SK-N-SH treated with all-trans-retinoic acid at 6 μM for 48 hours (cell line): ENCODE results near the gene RBP5.
A peak's percentile ranks its signal among the peaks of the same experiment; 100 is the strongest.

Source experiments
- ATAC-seq: fragments of 200-7000 bp; cut with Tn5 transposase; 3 replicates; pipeline ENCODE4 v1.9.1; 2020; ENCODE audit warnings: mild to moderate bottlenecking, moderate library complexity
- ARNTL ChIP-seq: fragments of 450-650 bp; formaldehyde crosslinking; IDR thresholded peaks from 2 replicates; pipeline ENCODE4 v1.5.0; 2020; ENCODE audit warnings: low read depth, mild to moderate bottlenecking, moderate library complexity, borderline replicate concordance
- BACH2 ChIP-seq: fragments of 250-450 bp; sonication (Bioruptor Pico); IDR thresholded peaks from 2 replicates; pipeline ENCODE4 v1.9.0; 2021; ENCODE audit warnings: mild to moderate bottlenecking, borderline replicate concordance
- CREB5 ChIP-seq: fragments of 250-450 bp; sonication (Bioruptor Pico); IDR thresholded peaks from 2 replicates; pipeline ENCODE4 v1.5.1; 2020; ENCODE audit warnings: low read depth, mild to moderate bottlenecking, moderate library complexity
- CSDC2 ChIP-seq: fragments of 250-450 bp; sonication (Bioruptor Pico); IDR thresholded peaks from 2 replicates; pipeline ENCODE4 v1.5.0; 2020; ENCODE audit warnings: mild to moderate bottlenecking, moderate library complexity
- CSRNP3 ChIP-seq: fragments of 250-450 bp; sonication (Bioruptor Pico); IDR thresholded peaks from 2 replicates; pipeline ENCODE4 v1.5.1; 2021; ENCODE audit warnings: mild to moderate bottlenecking, moderate library complexity
- GLIS3 ChIP-seq: fragments of 250-450 bp; sonication (Bioruptor Pico); IDR thresholded peaks from 2 replicates; pipeline ENCODE4 v1.5.0; 2020; ENCODE audit warnings: mild to moderate bottlenecking, moderate library complexity
- OSR1 ChIP-seq: fragments of 250-450 bp; sonication (Bioruptor Pico); IDR thresholded peaks from 2 replicates; pipeline ENCODE4 v1.8.0; 2022; ENCODE audit warnings: moderate library complexity, mild to moderate bottlenecking, inconsistent platforms
- PATZ1 ChIP-seq: fragments of 250-450 bp; sonication (Bioruptor Pico); IDR thresholded peaks from 2 replicates; pipeline ENCODE4 v1.8.0; 2020; ENCODE audit warnings: mild to moderate bottlenecking, moderate library complexity, borderline replicate concordance
- POU6F1 ChIP-seq: fragments of 250-450 bp; sonication (Bioruptor Pico); IDR thresholded peaks from 2 replicates; pipeline ENCODE4 v1.8.0; 2021; ENCODE audit warnings: low read depth, mild to moderate bottlenecking, moderate library complexity, borderline replicate concordance
- RARB ChIP-seq: fragments of 250-450 bp; sonication (Bioruptor Pico); IDR thresholded peaks from 2 replicates; pipeline ENCODE4 v1.8.0; 2021; ENCODE audit warnings: mild to moderate bottlenecking, moderate library complexity
- TCF4 ChIP-seq: fragments of 250-450 bp; sonication (Bioruptor Pico); IDR thresholded peaks from 2 replicates; pipeline ENCODE4 v1.8.0; 2021; ENCODE audit warnings: mild to moderate bottlenecking, moderate library complexity, borderline replicate concordance
- TSHZ2 ChIP-seq: fragments of 250-450 bp; sonication (Bioruptor Pico); IDR thresholded peaks from 2 replicates; pipeline ENCODE4 v1.5.0; 2020; ENCODE audit warnings: mild to moderate bottlenecking, moderate library complexity
- ZC3H10 ChIP-seq: fragments of 250-450 bp; sonication (Bioruptor Pico); IDR thresholded peaks from 2 replicates; pipeline ENCODE4 v1.5.1; 2021; ENCODE audit warnings: mild to moderate bottlenecking, moderate library complexity
- ZFP3 ChIP-seq: fragments of 250-450 bp; sonication (Bioruptor Pico); IDR thresholded peaks from 2 replicates; pipeline ENCODE4 v1.5.0; 2020; ENCODE audit warnings: mild to moderate bottlenecking, moderate library complexity
- ZFP30 ChIP-seq: fragments of 450-650 bp; formaldehyde crosslinking; IDR thresholded peaks from 2 replicates; pipeline ENCODE4 v1.5.0; 2022; ENCODE audit warnings: mild to moderate bottlenecking, moderate library complexity
- ZNF565 ChIP-seq: fragments of 450-650 bp; formaldehyde crosslinking; conservative IDR thresholded peaks from 2 replicates; pipeline ENCODE4 v1.5.0; 2020; ENCODE audit warnings: low read depth, mild to moderate bottlenecking, moderate library complexity
- ZNF8 ChIP-seq: fragments of 450-650 bp; formaldehyde crosslinking; IDR thresholded peaks from 2 replicates; pipeline ENCODE4 v1.5.0; 2020; ENCODE audit warnings: mild to moderate bottlenecking, moderate library complexity

RBP5 gene

GRCh38 chr12:7081037-7081436 lies 47.7 kb downstream of the RBP5 start:
- ATAC-seq, result no peak

GRCh38 chr12:7079826-7080125 lies 48.9 kb downstream of the RBP5 start:
- ATAC-seq, result peak; percentile 61
- TF ChIP-seq PATZ1 (CRISPR knock-in tag) (no peak), ZFP3 (CRISPR knock-in tag) (no peak), POU6F1 (CRISPR knock-in tag) (no peak), ARNTL (CRISPR knock-in tag) (no peak), ZC3H10 (no peak), OSR1 (CRISPR knock-in tag) (no peak), ZFP30 (CRISPR knock-in tag) (no peak), CREB5 (CRISPR knock-in tag) (no peak), GLIS3 (no peak)
- TF ChIP-seq, all 23 proteins: peak for 0

More at GRCh38 chr12:7081037-7081436, 47.7 kb downstream of the RBP5 start:
- TF ChIP-seq TCF4, result no peak
- TF ChIP-seq BACH2 (CRISPR knock-in tag), result no peak
- TF ChIP-seq CSRNP3 (CRISPR knock-in tag), result no peak
- TF ChIP-seq PATZ1 (CRISPR knock-in tag), result no peak
- no peak for TF ChIP-seq CREB5 (CRISPR knock-in tag)
- no peak for TF ChIP-seq RARB (CRISPR knock-in tag)
- TF ChIP-seq ZFP3 (CRISPR knock-in tag), result no peak
- no peak for TF ChIP-seq ARNTL (CRISPR knock-in tag)
- TF ChIP-seq ZNF565 (CRISPR knock-in tag), result no peak
- TF ChIP-seq ZC3H10, result no peak
- TF ChIP-seq OSR1 (CRISPR knock-in tag), result no peak
- TF ChIP-seq TSHZ2 (CRISPR knock-in tag), result no peak
- TF ChIP-seq ZNF8 (CRISPR knock-in tag), result no peak
- no peak for TF ChIP-seq CSDC2 (CRISPR knock-in tag)

GRCh38 chr12:7078163-7078562 lies 50.5 kb downstream of the RBP5 start:
- ATAC-seq, result no peak; the same call in 2 of the 3 replicates
- TF ChIP-seq OSR1 (CRISPR knock-in tag), result no peak
- TF ChIP-seq POU6F1 (CRISPR knock-in tag), result no peak
